ENCODE measurements around the gene MRTFB. TPM values are rescaled to one million over a fixed set of nuclear protein-coding genes. Genes with fewer than 3 reads are reported as not detected.

MRTFB gene
- total RNA-seq, 1 donor from 2014 or later: 31.4 TPM

DNA sequence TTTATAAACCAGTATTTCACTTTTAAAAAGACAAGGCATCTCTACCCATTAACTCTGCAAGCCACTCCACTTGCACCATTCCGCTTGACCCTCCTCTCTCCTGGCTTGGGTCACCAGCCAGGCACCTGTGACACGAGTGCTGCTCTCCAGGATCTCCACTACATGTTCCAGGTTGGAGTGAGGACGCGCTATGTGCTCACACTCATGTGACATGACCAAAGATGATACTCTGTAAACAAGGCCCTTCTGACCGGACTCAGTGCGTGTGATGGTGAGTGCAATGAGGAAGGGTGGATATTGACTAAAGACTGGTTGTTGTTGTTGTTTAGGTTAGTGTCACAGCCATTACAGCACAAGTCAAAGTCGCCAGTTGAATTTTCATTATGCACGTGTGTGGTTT lies 192.7 kb downstream of the MRTFB start:
- TF ChIP-seq, protein P1, sequence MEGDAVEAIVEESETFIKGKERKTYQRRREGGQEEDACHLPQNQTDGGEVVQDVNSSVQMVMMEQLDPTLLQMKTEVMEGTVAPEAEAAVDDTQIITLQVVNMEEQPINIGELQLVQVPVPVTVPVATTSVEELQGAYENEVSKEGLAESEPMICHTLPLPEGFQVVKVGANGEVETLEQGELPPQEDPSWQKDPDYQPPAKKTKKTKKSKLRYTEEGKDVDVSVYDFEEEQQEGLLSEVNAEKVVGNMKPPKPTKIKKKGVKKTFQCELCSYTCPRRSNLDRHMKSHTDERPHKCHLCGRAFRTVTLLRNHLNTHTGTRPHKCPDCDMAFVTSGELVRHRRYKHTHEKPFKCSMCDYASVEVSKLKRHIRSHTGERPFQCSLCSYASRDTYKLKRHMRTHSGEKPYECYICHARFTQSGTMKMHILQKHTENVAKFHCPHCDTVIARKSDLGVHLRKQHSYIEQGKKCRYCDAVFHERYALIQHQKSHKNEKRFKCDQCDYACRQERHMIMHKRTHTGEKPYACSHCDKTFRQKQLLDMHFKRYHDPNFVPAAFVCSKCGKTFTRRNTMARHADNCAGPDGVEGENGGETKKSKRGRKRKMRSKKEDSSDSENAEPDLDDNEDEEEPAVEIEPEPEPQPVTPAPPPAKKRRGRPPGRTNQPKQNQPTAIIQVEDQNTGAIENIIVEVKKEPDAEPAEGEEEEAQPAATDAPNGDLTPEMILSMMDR (IDR thresholded peaks at IDR 0.05): no peak
- H3K27me3 Mint-ChIP-seq (ENCODE audit: unreplicated experiment): no peaks in the 10 kb centered on the region
- H3K4me1 Mint-ChIP-seq (ENCODE audit: unreplicated experiment): no peaks in the 10 kb centered on the region
- H3K9me3 Mint-ChIP-seq (ENCODE audit: unreplicated experiment): no peaks in the 10 kb centered on the region
- peaks cover 32% of the 10 kb centered on the region for H3K36me3 Mint-ChIP-seq (ENCODE audit: unreplicated experiment)
- DNase-seq (ENCODE audit: extremely low spot score, unreplicated experiment): no peak
- no peak overlapping the region for H3K27ac Mint-ChIP-seq (ENCODE audit: unreplicated experiment)
- H3K4me3 Mint-ChIP-seq (ENCODE audit: unreplicated experiment): no peak overlapping the region

DNA sequence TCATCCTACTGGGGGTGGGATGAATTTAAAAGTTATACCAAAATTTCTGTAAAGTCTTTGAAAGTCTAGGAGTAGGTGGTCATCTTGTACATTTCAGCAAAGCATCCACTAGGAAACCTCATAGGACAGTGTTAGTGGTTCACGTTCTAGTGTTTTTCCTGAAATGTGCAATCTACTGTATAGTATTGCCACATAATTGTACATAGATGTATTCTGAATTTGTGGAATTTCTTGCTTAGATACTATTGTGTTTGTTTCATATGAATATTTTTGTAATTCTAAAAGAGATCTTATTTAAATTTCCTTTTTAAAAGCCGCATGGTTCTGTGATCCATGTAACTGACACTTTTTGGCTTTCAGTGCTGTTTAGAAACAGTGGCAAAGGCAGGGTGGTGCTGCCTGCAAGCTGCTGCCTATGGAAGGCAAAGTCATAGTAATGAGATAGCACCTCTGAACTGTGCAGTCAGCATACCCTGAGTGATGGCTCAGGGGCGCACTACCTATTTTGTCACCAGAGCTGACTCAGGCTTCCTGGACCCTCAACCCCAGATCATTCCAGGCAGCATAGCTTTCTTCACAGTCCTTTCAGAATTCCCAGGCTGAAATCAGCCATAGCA lies 193.3 kb downstream of the MRTFB start:
- Mint-ChIP-seq H3K4me1 (ENCODE audit: unreplicated experiment) (no peaks in the 10 kb centered on the region), H3K27me3 (ENCODE audit: unreplicated experiment) (no peaks in the 10 kb centered on the region), H3K27ac (ENCODE audit: unreplicated experiment) (no peak overlapping the region), H3K36me3 (ENCODE audit: unreplicated experiment) (peaks cover 36% of the 10 kb centered on the region), H3K9me3 (ENCODE audit: unreplicated experiment) (peaks cover 4% of the 10 kb centered on the region), H3K4me3 (ENCODE audit: unreplicated experiment) (no peak overlapping the region)
- TF ChIP-seq, protein P1 (IDR thresholded peaks at IDR 0.05): no peak
- no peak for DNase-seq (ENCODE audit: extremely low spot score, unreplicated experiment)

- peaks cover 35% of the 10 kb centered on the region for H3K36me3 Mint-ChIP-seq (ENCODE audit: unreplicated experiment)
- TF ChIP-seq, protein P1 (IDR thresholded peaks at IDR 0.05): no peak
- H3K4me1 Mint-ChIP-seq (ENCODE audit: unreplicated experiment): no peaks in the 10 kb centered on the region
- no peak overlapping the region for H3K27ac Mint-ChIP-seq (ENCODE audit: unreplicated experiment)
- no peak overlapping the region for H3K4me3 Mint-ChIP-seq (ENCODE audit: unreplicated experiment)
- H3K9me3 Mint-ChIP-seq (ENCODE audit: unreplicated experiment): peaks cover 23% of the 10 kb centered on the region
- DNase-seq (ENCODE audit: extremely low spot score, unreplicated experiment): no peak
- H3K27me3 Mint-ChIP-seq (ENCODE audit: unreplicated experiment): no peaks in the 10 kb centered on the region
Measured at GRCh38 chr16:14268073-14268472, 197.0 kb downstream of the MRTFB start.

DNA sequence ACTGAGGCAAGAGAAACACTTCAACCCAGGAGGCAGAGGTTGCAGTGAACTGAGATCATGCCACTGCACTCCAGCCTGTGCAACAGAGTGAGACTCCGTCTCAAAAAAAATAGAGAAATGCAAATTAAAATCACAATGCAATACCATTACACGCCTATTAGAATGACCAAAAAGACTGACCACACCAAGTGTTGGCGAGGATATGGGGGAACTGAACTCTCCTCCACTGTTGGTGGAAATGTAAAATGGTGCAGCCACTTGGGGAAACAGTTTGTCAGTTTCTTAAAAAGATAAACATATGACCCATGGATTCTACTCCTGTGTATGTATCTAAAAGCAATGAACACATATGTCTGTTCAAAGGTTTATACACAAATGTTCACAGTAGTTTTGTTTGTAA lies 204.8 kb downstream of the MRTFB start:
- Mint-ChIP-seq H3K9me3 (ENCODE audit: unreplicated experiment) (peaks cover 10% of the 10 kb centered on the region), H3K4me1 (ENCODE audit: unreplicated experiment) (peaks cover 4% of the 10 kb centered on the region), H3K36me3 (ENCODE audit: unreplicated experiment) (peaks cover 4% of the 10 kb centered on the region), H3K27ac (ENCODE audit: unreplicated experiment) (no peak overlapping the region), H3K27me3 (ENCODE audit: unreplicated experiment) (no peaks in the 10 kb centered on the region), H3K4me3 (ENCODE audit: unreplicated experiment) (no peak overlapping the region)
- TF ChIP-seq, protein P1 (IDR thresholded peaks at IDR 0.05): no peak
- no peak for DNase-seq (ENCODE audit: extremely low spot score, unreplicated experiment)

GRCh38 chr16:14278749-14279148 lies 207.6 kb downstream of the MRTFB start:
- Mint-ChIP-seq H3K4me3 (ENCODE audit: unreplicated experiment) (no peak overlapping the region), H3K9me3 (ENCODE audit: unreplicated experiment) (no peaks in the 10 kb centered on the region), H3K4me1 (ENCODE audit: unreplicated experiment) (peaks cover 4% of the 10 kb centered on the region), H3K27ac (ENCODE audit: unreplicated experiment) (no peak overlapping the region), H3K27me3 (ENCODE audit: unreplicated experiment) (no peaks in the 10 kb centered on the region), H3K36me3 (ENCODE audit: unreplicated experiment) (no peaks in the 10 kb centered on the region)
- TF ChIP-seq, protein P1 (IDR thresholded peaks at IDR 0.05): no peak
- DNase-seq (ENCODE audit: extremely low spot score, unreplicated experiment): no peak
